Thyroid gland (tissue), 4 donors: ENCODE data around the gene OR2F2.

ENCODE experiments used
- CTCF ChIP-seq, 6 experiments: fragments of 200-600 bp in 3 of 6; fragments of 450-650 bp in 3 of 6; sonication (generic) in 3 of 6; IDR thresholded peaks; one replicate each; pipeline ENCODE4 v1.5.1; 2016 to 2019; ENCODE audit warnings: antibody characterized with exemption in 6 of 6, mild to moderate bottlenecking in 2 of 6, inconsistent platforms in 1 of 6, moderate library complexity in 1 of 6
- POLR2A ChIP-seq, 2 donors: fragments of 450-650 bp; IDR thresholded peaks; one replicate each; pipeline ENCODE4 v1.6.1; 2017; ENCODE audit warnings: antibody characterized with exemption in 2 of 2, mild to moderate bottlenecking in 2 of 2, moderate library complexity in 1 of 2

- no peak for TF ChIP-seq CTCF (IDR thresholded peaks at IDR 0.05)
- TF ChIP-seq POLR2A (IDR thresholded peaks at IDR 0.05), result no peak
Observed at GRCh38 chr7:143954544-143954943, 19.5 kb downstream of the OR2F2 start, which contains the start of gene OR2F1.
